ENCODE measurements around the gene TMEM131L.
A peak's percentile ranks its signal among the peaks of the same experiment; 100 is the strongest.
"Not testable (repeated sequence)": the region's sequence is repeated elsewhere in the genome, so short reads cannot be mapped to it uniquely, and the experiment has no call there.

TMEM131L gene

DNA sequence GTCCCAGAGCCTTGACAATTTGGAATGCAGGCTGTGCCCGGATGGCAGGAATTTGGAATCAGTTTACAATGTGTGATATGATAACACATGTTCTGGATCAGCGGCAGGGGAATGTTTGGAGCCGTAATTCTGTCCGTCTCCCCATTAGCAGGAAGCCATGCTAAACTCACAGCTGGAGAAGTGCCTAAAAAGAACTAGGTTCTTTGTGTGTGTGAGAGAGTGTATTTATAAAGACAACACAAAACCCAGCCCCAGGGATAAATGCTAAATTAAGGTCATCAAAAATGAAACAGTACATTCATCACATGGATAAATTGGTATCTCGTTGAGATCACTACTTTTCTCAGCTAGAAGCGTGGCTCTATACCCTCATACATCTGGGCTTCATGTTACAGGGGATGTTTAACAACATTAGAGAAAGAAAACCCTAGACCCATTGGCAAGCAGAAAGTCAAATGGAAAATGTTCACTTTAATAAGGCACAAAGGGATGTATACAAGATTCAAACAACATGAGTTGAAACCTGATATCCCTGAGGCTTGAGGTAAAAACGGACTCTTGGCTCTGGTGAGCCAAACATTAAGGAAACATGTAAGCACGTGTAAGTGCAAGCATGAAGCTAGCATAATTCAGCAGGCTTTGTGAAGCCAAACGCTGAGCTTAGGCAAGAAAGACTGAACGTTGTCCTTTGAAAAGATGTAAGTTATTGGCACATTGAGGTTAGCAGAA lies 18.0 kb upstream of the TMEM131L start:
- no peak for DNase-seq (ENCODE audit: low read depth in 4 of 4, low spot score in 1 of 4)

GRCh38 chr4:153449338-153449737 lies 16.8 kb upstream of the TMEM131L start:
- DNase-seq (ENCODE audit: low read depth in 4 of 4, low spot score in 1 of 4), result no peak

DNA sequence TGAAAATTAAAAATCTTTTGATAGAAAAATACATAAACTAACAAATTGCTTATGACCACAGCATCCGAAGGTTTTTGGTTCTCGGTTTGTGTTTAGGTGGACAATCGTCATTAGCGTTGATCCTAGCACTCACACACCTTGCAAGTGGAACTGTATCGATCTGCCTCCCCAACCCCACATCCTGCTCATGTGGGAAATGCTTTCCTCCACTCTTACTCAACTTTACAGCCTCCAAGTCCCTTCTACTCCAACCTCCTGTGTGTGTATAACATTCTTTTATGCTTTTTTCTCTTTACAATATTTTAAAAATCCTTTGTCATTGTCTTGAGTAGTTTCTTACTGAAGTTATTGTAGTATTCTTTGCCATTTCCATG lies 15.6 kb upstream of the TMEM131L start:
- DNase-seq (ENCODE audit: low read depth in 4 of 4, low spot score in 1 of 4), result no peak

- DNase-seq (ENCODE audit: low read depth in 4 of 4, low spot score in 1 of 4), result not testable (repeated sequence)
Observed at GRCh38 chr4:153451145-153451544, 15.0 kb upstream of the TMEM131L start.

- no peak for DNase-seq (ENCODE audit: low read depth in 4 of 4, low spot score in 1 of 4)
Observed at GRCh38 chr4:153451911-153452657, 14.1 kb upstream of the TMEM131L start.

DNA sequence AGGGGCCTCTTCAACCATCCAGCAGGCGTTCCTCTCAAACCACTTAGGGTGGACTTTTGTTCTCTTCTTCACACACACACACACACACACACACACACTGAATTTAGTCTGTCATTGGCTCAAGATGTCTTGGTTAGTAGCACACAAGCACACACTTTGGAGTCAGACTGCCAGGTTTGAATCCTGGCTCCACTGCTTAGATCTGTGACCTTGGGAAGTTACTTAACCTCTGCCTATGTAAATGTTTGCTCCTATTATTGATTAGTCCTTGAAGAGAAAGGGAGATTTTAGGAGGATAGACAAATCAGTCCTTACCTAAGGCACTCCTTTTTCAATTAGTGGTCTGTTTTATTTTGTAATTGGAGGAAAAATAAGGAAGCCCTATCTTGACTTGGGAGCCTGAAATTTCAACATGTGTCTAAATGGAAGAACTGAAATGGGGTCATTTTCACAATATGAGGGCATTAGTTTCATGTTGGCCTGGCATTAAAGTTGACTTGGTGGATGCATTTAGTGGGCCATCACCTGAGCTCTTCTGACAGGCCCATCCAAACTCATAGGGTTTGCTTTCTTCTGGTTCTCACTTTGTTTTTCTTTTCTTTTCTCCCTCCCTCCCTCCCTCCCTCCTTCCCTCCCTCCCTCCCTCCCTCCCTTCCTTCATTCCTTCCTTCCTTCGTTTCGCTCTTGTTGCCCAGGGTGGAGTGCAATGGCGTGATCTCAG lies 13.3 kb upstream of the TMEM131L start:
- DNase-seq (ENCODE audit: low read depth in 4 of 4, low spot score in 1 of 4), result no peak

GRCh38 chr4:153453402-153453801 lies 12.8 kb upstream of the TMEM131L start:
- no peak for DNase-seq (ENCODE audit: low read depth in 4 of 4, low spot score in 1 of 4)

DNA sequence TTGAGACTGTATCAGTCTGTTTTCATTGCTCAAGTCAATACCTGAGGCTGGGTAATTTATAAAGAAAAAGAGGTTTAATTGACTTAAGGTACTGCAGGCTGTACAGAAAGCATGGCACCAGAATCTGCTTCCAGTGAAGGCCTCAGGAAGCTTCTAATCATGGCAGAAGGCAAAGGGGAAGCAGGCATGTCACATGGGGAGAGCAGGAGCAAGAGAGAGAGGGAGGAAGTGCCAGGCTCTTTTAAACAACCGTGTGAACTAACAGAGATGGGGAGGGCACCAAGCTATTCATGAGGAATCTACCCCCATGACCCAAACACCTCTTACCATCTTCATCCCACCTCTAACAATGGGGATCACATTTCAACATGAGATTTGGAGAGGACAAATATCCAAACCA lies 7.2 kb upstream of the TMEM131L start:
- no peak for DNase-seq (ENCODE audit: low read depth in 4 of 4, low spot score in 1 of 4)

- DNase-seq (ENCODE audit: low read depth in 4 of 4, low spot score in 1 of 4), result not testable (repeated sequence)
Observed at GRCh38 chr4:153461549-153461948, 4.6 kb upstream of the TMEM131L start.

DNA sequence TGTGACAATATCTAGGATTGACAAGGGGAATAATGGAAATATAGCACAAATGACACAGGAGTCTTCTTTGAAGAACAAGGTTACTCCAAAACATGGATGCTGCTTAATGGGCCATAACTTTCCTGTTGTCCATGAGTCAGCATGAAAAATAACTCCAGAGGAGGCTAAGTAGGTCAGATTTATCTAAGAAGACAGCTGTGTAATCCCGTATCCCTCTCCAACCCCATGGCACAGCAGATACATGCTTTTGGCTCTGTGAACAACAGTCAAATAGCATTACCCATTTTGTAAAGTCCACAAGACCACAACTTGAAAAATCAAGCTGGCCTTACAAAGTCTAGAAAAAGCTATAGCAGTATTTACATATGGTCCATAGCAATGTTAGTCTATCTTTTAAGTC lies 2.1 kb upstream of the TMEM131L start:
- DNase-seq (ENCODE audit: low read depth in 4 of 4, low spot score in 1 of 4), result no peak

DNA sequence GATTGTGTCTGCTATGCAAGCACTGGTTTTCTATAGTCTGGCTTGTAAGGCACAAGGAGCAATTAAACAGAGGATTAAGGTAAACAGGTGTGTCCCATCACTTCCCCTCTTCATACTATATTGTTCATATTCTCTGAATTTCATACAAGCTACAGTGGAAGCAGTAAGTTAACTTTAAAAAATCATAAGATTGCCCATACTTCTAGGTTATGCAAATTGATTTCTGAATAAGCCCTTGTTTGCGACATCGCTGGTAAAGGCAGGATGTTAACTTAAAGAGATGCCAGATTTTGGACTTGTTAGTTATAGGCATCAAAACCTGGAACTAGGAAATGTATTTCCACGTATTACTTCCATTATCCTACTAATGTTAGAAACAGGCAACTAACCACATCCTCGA lies 1.0 kb upstream of the TMEM131L start:
- no peak for DNase-seq (ENCODE audit: low read depth in 4 of 4, low spot score in 1 of 4)

- peak in 1 of 4 experiments; percentile 14 for DNase-seq (ENCODE audit: low read depth in 4 of 4, low spot score in 1 of 4)
Observed at GRCh38 chr4:153465615-153466080, 512 bp upstream of the TMEM131L start.

GRCh38 chr4:153466949-153467896 lies 1.1 kb downstream of the TMEM131L start:
- DNase-seq (ENCODE audit: low read depth in 4 of 4, low spot score in 1 of 4), result peak in 2 of 4 experiments; percentile 25 to 38

DNA sequence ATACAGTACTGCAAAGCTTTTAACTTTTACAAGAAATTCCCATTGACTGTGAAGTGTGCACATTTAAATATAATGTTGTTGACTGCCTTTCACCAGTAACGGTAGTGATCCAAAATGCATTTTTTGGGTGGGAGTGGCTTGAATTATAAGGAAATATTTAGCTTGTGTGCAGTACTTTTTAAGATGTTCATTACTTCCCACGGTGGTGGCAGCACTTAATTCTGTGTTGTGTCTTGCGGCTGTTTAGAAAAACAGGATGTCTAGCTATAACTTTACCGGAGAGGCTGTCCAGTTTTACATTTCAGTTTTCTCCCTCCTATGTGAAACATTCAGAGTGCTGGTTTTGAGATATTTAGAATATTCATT lies 1.7 kb downstream of the TMEM131L start:
- no peak for DNase-seq (ENCODE audit: low read depth in 4 of 4, low spot score in 1 of 4)

DNA sequence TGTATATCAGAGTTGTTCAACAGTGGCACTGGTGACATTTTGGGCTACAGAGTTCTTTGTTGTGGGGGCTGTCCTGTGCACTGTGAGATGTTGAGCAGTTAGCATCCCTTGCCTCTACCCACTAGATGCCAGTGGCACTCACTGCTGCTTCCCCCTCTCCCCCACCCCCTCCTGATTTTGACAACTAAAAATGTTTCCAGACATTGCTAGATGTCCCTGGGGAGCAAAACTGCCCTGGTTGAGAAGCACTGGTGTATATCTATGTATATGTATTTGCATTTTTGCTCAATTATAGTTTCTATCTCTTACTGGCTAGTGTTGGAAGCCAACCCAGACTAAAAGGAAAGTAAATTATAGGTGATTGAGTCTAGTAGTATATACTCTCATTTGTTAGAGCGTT lies 2.4 kb downstream of the TMEM131L start:
- DNase-seq (ENCODE audit: low read depth in 4 of 4, low spot score in 1 of 4), result no peak

GRCh38 chr4:153469031-153469430 lies 2.9 kb downstream of the TMEM131L start:
- no peak for DNase-seq (ENCODE audit: low read depth in 4 of 4, low spot score in 1 of 4)

GRCh38 chr4:153471071-153471697 lies 5.0 kb downstream of the TMEM131L start:
- not testable (repeated sequence) for DNase-seq (ENCODE audit: low read depth in 4 of 4, low spot score in 1 of 4)

- peak in 1 of 4 experiments; percentile 24 for DNase-seq (ENCODE audit: low read depth in 4 of 4, low spot score in 1 of 4)
Observed at GRCh38 chr4:153471698-153472093, 5.5 kb downstream of the TMEM131L start.

DNA sequence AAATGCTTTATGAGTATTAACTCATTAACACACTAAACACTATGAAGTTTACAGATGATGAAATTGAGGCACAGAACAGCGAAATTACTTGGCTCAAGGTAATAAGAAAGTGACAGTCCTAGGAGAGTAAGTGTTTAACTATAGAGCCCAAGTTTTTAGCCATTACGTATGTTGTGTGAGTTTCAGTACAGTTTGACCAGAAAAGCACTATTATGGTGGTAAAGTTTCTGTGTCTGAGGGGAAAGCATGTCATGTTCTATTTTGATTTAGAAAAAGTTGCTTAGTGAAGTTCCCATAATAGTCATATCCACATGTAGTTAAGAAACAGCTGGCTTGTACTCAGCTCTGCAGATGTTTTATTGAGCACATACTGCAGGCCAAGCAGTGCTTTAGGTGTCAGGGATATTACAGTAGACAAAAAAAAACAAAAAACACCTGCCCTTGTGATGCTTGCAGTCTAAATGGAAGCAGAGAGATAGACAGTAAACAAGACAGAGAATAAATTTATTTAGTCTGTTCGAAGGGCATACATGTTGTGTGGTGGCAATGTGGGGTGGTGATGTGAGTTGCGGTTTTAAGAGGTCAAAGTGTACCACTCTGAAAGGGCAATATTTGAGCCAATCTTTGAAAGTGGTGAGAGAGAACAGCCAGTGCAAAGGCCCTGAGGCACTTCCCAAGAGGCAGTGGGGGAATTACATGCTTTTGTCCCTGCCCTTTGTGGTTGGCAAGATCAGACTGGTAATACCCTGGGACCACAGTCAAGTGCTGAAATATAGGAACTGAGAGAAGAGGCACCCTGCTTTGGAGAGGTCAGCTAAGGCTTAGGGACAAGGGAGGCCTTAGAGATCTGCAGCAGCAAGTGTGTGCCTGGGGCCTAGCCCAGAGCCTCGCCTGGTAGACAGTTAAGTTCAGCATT lies 6.2 kb downstream of the TMEM131L start:
- no peak for DNase-seq (ENCODE audit: low read depth in 4 of 4, low spot score in 1 of 4)

Measured in stimulated activated CD4-positive, alpha-beta T cell treated with anti-CD3 and anti-CD28 coated beads, Interleukin-1b, Interleukin-23, amount 100 ng/mL, for 24 hours (primary cell).